Keratinocyte (primary cell): ENCODE data around the gene ARID5B. TPM values are rescaled to one million over a fixed set of nuclear protein-coding genes. Genes with fewer than 3 reads are reported as not detected.

Source experiments
- DNase-seq: peaks from one replicate; pipeline ENCODE4 v3.0.0-alpha.2; 2011; ENCODE audit warnings: low read depth, missing footprints, low spot score
- FAIRE-seq: peaks from 2 replicates; lab custom pipeline; 2011; peaks lifted over from hg19 to GRCh38; lab: Jason Lieb, UNC
- H2AFZ ChIP-seq: 2 replicates; pipeline ENCODE4 v1.6.0; 2012; ENCODE audit warnings: low read length, control low read depth, inconsistent platforms; ENCODE audit not compliant: control insufficient read depth
- H3K27ac ChIP-seq: 2 replicates; pipeline ENCODE4 v1.5.1; 2011; ENCODE audit warnings: low read length; ENCODE audit not compliant: control insufficient read depth, insufficient read depth
- H3K27me3 ChIP-seq: 3 replicates; pipeline ENCODE4 v1.6.0; 2011; ENCODE audit warnings: low read length; ENCODE audit not compliant: control insufficient read depth, insufficient read depth; ENCODE audit errors: extremely low read depth
- H3K36me3 ChIP-seq, 2 experiments: 2 replicates in 1 of 2; 3 replicates in 1 of 2; pipeline ENCODE4 v1.5.1; 2011; ENCODE audit warnings: low read length in 2 of 2, mild to moderate bottlenecking in 1 of 2; ENCODE audit not compliant: control insufficient read depth in 2 of 2, insufficient read depth in 2 of 2; ENCODE audit errors: extremely low read depth in 1 of 2
- H3K4me1 ChIP-seq: 3 replicates; pipeline ENCODE4 v1.5.1; 2011; ENCODE audit warnings: low read length; ENCODE audit not compliant: control insufficient read depth, insufficient read depth; ENCODE audit errors: extremely low read depth
- H3K4me2 ChIP-seq: 3 replicates; pipeline ENCODE4 v1.6.0; 2011; ENCODE audit warnings: low read depth, low read length; ENCODE audit not compliant: control insufficient read depth, insufficient read depth; ENCODE audit errors: extremely low read depth
- H3K4me3 ChIP-seq, 3 experiments: fragments of 200-600 bp in 1 of 3; sonication (generic) in 1 of 3; 2 replicates in 2 of 3; 3 replicates in 1 of 3; pipeline ENCODE4 v1.5.1; 2011 to 2016; ENCODE audit warnings: low read length in 3 of 3, mild to moderate bottlenecking in 3 of 3, control low read depth in 2 of 3, inconsistent platforms in 1 of 3, low read depth in 1 of 3, mixed read lengths in 1 of 3, mixed run types in 1 of 3, moderate library complexity in 1 of 3; ENCODE audit not compliant: control insufficient read depth in 2 of 3, insufficient read depth in 2 of 3; ENCODE audit errors: extremely low read depth in 1 of 3
- H3K79me2 ChIP-seq: 2 replicates; pipeline ENCODE4 v1.6.0; 2012; ENCODE audit warnings: low read length; ENCODE audit not compliant: control insufficient read depth, insufficient read depth
- H3K9ac ChIP-seq: 3 replicates; pipeline ENCODE4 v1.6.0; 2011; ENCODE audit warnings: low read length; ENCODE audit not compliant: control insufficient read depth, insufficient read depth; ENCODE audit errors: extremely low read depth
- H3K9me1 ChIP-seq: 3 replicates; pipeline ENCODE4 v1.6.0; 2011; ENCODE audit warnings: low read length; ENCODE audit not compliant: control insufficient read depth, insufficient read depth; ENCODE audit errors: extremely low read depth
- H3K9me3 ChIP-seq: 2 replicates; pipeline ENCODE4 v1.5.1; 2012; ENCODE audit warnings: low read depth, low read length; ENCODE audit not compliant: control insufficient read depth
- H4K20me1 ChIP-seq: 3 replicates; pipeline ENCODE4 v1.6.0; 2011; ENCODE audit warnings: low read length; ENCODE audit not compliant: control insufficient read depth, insufficient read depth; ENCODE audit errors: extremely low read depth
- CTCF ChIP-seq, 3 experiments: IDR thresholded peaks in 1 of 3; conservative IDR thresholded peaks in 1 of 3; optimal IDR thresholded peaks in 1 of 3; 2 replicates in 2 of 3; 3 replicates in 1 of 3; pipeline versions ENCODE3 to v1.5.1; 2011; ENCODE audit warnings: low read length in 3 of 3, mild to moderate bottlenecking in 3 of 3, moderate library complexity in 2 of 3, control low read depth in 1 of 3, inconsistent platforms in 1 of 3; ENCODE audit not compliant: insufficient read depth in 2 of 3; ENCODE audit errors: extremely low read depth in 1 of 3
- EZH2 ChIP-seq: IDR thresholded peaks from one replicate; pipeline ENCODE4 v1.6.1; 2012; ENCODE audit warnings: inconsistent platforms, mild to moderate bottlenecking, low read length, moderate library complexity
- dilution Hi-C: fragments of 300-500 bp; cut with MboI; formaldehyde crosslinking; loops from one replicate; pipeline ENCODE4 v1.7.0; 2020; ENCODE audit warnings: low sequenced_read_pairs; ENCODE audit not compliant: extremely low pct_ligation_motif_present
- polyA plus RNA-seq, 5 experiments: library from polyadenylated mRNA; depleted of rRNA in 3 of 5; stranded (reverse) in 3 of 5; stranded (forward) in 1 of 5; unstranded in 1 of 5; fragments of >200 nt; gene quantifications; 1 replicate in 1 of 5; 2 replicates in 3 of 5; 3 replicates in 1 of 5; pipeline versions ENCODE4 v1.2.1 to v1.2.3, GENCODE V29; 2011 to 2012; ENCODE audit warnings: missing spikeins in 2 of 5, low read depth in 1 of 5, low replicate concordance in 1 of 5

The ARID5B gene
- polyA plus RNA-seq, 1 donor (not counting 4 experiments of a cell fraction or from before 2014, with no cell fraction given), result 7.0 TPM

GRCh38 chr10:62098278-62099121 lies 197.0 kb downstream of the ARID5B start:
- H3K4me1 ChIP-seq, result peaks cover 3% of the 10 kb centered on the region
- DNase-seq (no peak), FAIRE-seq (no peak)
- no peak overlapping the region for H3K9ac ChIP-seq
- H3K27me3 ChIP-seq, result no peaks in the 10 kb centered on the region
- no peaks in the 10 kb centered on the region for H4K20me1 ChIP-seq
- TF ChIP-seq CTCF (optimal IDR thresholded peaks at IDR 0.05 in 1 of 3, IDR thresholded peaks at IDR 0.05 in 1 of 3, conservative IDR thresholded peaks at IDR 0.05 in 1 of 3; ENCODE audit: extremely low read depth in 1 of 3, insufficient read depth in 2 of 3, low read length in 3 of 3) (no peak), EZH2 (no peak)
- no peaks in the 10 kb centered on the region for H3K36me3 ChIP-seq
- H3K9me3 ChIP-seq, result no peaks in the 10 kb centered on the region
- dilution Hi-C loops, result no loop called here
- H3K27ac ChIP-seq, result no peak overlapping the region
- H2AFZ ChIP-seq, result no peak overlapping the region
- no peaks in the 10 kb centered on the region for H3K79me2 ChIP-seq
- no peak overlapping the region for H3K4me2 ChIP-seq
- H3K4me3 ChIP-seq, result no peak overlapping the region
- H3K9me1 ChIP-seq, result no peaks in the 10 kb centered on the region

GRCh38 chr10:62099299-62099698 lies 197.8 kb downstream of the ARID5B start:
- Histone ChIP-seq H3K4me1 (no peaks in the 10 kb centered on the region), H3K36me3 (no peaks in the 10 kb centered on the region), H3K27ac (no peak overlapping the region), H3K9me1 (no peaks in the 10 kb centered on the region), H4K20me1 (no peaks in the 10 kb centered on the region), H3K4me2 (no peak overlapping the region), H3K4me3 (no peak overlapping the region), H3K27me3 (no peaks in the 10 kb centered on the region), H3K9ac (no peak overlapping the region), H3K79me2 (no peaks in the 10 kb centered on the region), H2AFZ (no peak overlapping the region), H3K9me3 (no peaks in the 10 kb centered on the region)
- no peak for FAIRE-seq
- dilution Hi-C loops, result no loop called here
- TF ChIP-seq CTCF (optimal IDR thresholded peaks at IDR 0.05 in 1 of 3, IDR thresholded peaks at IDR 0.05 in 1 of 3, conservative IDR thresholded peaks at IDR 0.05 in 1 of 3; ENCODE audit: extremely low read depth in 1 of 3, insufficient read depth in 2 of 3, low read length in 3 of 3), result no peak
- no peak for DNase-seq
